Measurements from ENCODE around the gene RALY.

- no peak for TF ChIP-seq CTCF (conservative IDR thresholded peaks at IDR 0.05; ENCODE audit: low read length)
- no peak for TF ChIP-seq EZH2phosphoT487 (IDR thresholded peaks at IDR 0.05; ENCODE audit: borderline replicate concordance)
These were observed 118.2 kb downstream of the RALY start, which contains the start of gene EIF2S2 for GRCh38 chr20:34111702-34112599.

Data from Loucy (cell line).